Measurements from ENCODE around the gene CENPO. TPM values are rescaled to one million over a fixed set of nuclear protein-coding genes. Genes with fewer than 3 reads are reported as not detected.
A peak's percentile ranks its signal among the peaks of the same experiment; 100 is the strongest.

Gene CENPO
- polyA plus RNA-seq, 1 donor from 2014 or later, result 2.6 TPM

GRCh38 chr2:24870440-24870839 lies 77.2 kb downstream of the CENPO start:
- peaks cover 4 to 6% (median 4%) of the 10 kb centered on the region in 3 donors for H3K4me1 Mint-ChIP-seq
- H3K27ac Mint-ChIP-seq, result peak overlapping the region in 1 of 3 donors; percentile 10
- H3K36me3 Mint-ChIP-seq, result peaks cover 11% of the 10 kb centered on the region
- H3K27me3 Mint-ChIP-seq, result no peaks in the 10 kb centered on the region
- H3K9me3 Mint-ChIP-seq, result peaks cover 0 to 3% (median 0%) of the 10 kb centered on the region in 3 donors
- no peak overlapping the region for H3K4me3 Mint-ChIP-seq

- H3K4me1 Mint-ChIP-seq, result peaks cover 0 to 6% (median 3%) of the 10 kb centered on the region in 3 donors
- H3K9me3 Mint-ChIP-seq, result peaks cover 0 to 3% (median 0%) of the 10 kb centered on the region in 3 donors
- H3K4me3 Mint-ChIP-seq, result no peak overlapping the region
- no peaks in the 10 kb centered on the region for H3K27me3 Mint-ChIP-seq
- H3K27ac Mint-ChIP-seq, result peak overlapping the region in 1 of 3 donors; percentile 3
- peaks cover 11% of the 10 kb centered on the region for H3K36me3 Mint-ChIP-seq
These were observed 77.9 kb downstream of the CENPO start for GRCh38 chr2:24870891-24871705.

GRCh38 chr2:24871852-24872333 lies 78.7 kb downstream of the CENPO start:
- Mint-ChIP-seq H3K4me1 (peaks cover 0 to 6% (median 3%) of the 10 kb centered on the region in 3 donors), H3K9me3 (peaks cover 0 to 3% (median 0%) of the 10 kb centered on the region in 3 donors), H3K27ac (peak overlapping the region in 2 of 3 donors; percentile 3 to 17), H3K27me3 (no peaks in the 10 kb centered on the region), H3K4me3 (no peak overlapping the region), H3K36me3 (peaks cover 9% of the 10 kb centered on the region)

Other genes starting within 250 kb of the CENPO start
- gene PTRHD1, start within 50 bp of the CENPO start, polyA plus RNA-seq, result 69.9 TPM
- 25.9 TPM for gene ADCY3, start 126.8 kb downstream of the CENPO start, polyA plus RNA-seq
- 4.9 TPM for gene DNAJC27, start 178.5 kb downstream of the CENPO start, polyA plus RNA-seq
- 0.04 TPM for gene EFR3B, start 248.7 kb downstream of the CENPO start, polyA plus RNA-seq

All from IgD-negative memory B cell (primary cell).